H1 (cell line): ENCODE measurements around the gene MSI2. TPM values are rescaled to one million over a fixed set of nuclear protein-coding genes. Genes with fewer than 3 reads are reported as not detected.

Experiments
- GABPA ChIP-seq: IDR thresholded peaks from 2 replicates; pipeline ENCODE4 v1.6.1; 2011; ENCODE audit warnings: mild to moderate bottlenecking, low read length, moderate library complexity, borderline replicate concordance; ENCODE audit not compliant: insufficient read depth
- ZNF274 ChIP-seq: IDR thresholded peaks from 2 replicates; pipeline ENCODE4 v1.7.0; 2012; ENCODE audit warnings: low read length, borderline replicate concordance; ENCODE audit errors: extremely low read depth
- polyA plus RNA-seq, 7 experiments: library from polyadenylated mRNA; depleted of rRNA in 3 of 7; stranded (reverse) in 5 of 7; unstranded in 2 of 7; fragments of >200 nt in 5 of 7; fragments of 200-250 nt in 2 of 7; gene quantifications; 1 replicate in 5 of 7; 2 replicates in 1 of 7; 4 replicates in 1 of 7; pipeline versions ENCODE4 v1.2.1 to v1.2.3, GENCODE V29; 2011 to 2013; ENCODE audit warnings: missing spikeins in 2 of 7, mixed read lengths in 2 of 7
- total RNA-seq: library from RNA; stranded (reverse); fragmentation: NEBNext Ultra II Directional; extraction: Animal tissue kit (Norgen Biotek cat#: 25700); gene quantifications from 2 replicates; pipeline ENCODE4 v1.2.1, GENCODE V29; 2021
- TF ChIP-seq, protein P1 (sequence below): IDR thresholded peaks from 2 replicates; pipeline ENCODE4 v1.6.1; 2011; ENCODE audit warnings: low read length, improper control_type of control experiment

MSI2 gene
- total and polyA plus RNA-seq, 2 of the 8 experiments (the other 6 are each of a cell fraction or from before 2014, with no cell fraction given) = 36.7 to 80.6 TPM

DNA sequence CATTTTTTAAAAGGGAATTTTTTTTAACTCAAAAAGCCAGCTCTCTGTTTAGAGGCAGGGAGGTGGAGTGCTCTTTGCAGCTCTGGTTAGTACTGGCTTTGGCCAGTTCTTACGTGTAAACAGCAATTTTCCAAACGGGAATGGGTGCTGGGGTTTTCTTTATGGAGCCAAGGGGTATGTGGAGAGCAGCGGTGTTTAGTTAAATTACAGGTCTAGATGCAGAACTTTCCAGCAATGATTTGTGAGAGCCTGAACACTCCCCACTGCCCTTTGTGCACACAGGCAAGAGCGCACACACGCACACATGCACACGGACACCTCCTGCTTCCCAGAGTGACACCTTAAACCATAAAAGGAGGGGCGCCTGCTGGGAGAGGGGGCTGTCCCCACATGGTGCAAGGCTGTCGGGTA is 140.2 kb downstream of the MSI2 start (continued):
- TF ChIP-seq GABPA = no peak
- no peak for TF ChIP-seq ZNF274
- TF ChIP-seq, protein P1, sequence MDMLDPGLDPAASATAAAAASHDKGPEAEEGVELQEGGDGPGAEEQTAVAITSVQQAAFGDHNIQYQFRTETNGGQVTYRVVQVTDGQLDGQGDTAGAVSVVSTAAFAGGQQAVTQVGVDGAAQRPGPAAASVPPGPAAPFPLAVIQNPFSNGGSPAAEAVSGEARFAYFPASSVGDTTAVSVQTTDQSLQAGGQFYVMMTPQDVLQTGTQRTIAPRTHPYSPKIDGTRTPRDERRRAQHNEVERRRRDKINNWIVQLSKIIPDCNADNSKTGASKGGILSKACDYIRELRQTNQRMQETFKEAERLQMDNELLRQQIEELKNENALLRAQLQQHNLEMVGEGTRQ = no peak
